Measurements from ENCODE around the gene TPST2.

The TPST2 gene

GRCh38 chr22:26589367-26589844 lies 526 bp downstream of the TPST2 start:
- TF ChIP-seq Cebpa-rat (IDR thresholded peaks at IDR 0.05), result no peak
- Histone ChIP-seq H3K27me3 (no peaks in the 10 kb centered on the region), H3K4me2 (peak overlapping the region; percentile 75 to 99 (median 92)), H3K36me3 (peaks cover 0 to 12% (median 0%) of the 10 kb centered on the region in 11 experiments; a peak in 5 of 22 replicates), H3K27ac (peak overlapping the region; percentile 81 to 91 (median 86)), H3K9me3 (replicated peaks in 1 of 11) (peaks cover 0 to 6% (median 4%) of the 10 kb centered on the region in 11 experiments; a peak in 6 of 22 replicates), H3K4me1 (peaks cover 62 to 70% (median 66%) of the 10 kb centered on the region in 10 experiments), H4K20me1 (peaks cover 10 to 44% (median 34%) of the 10 kb centered on the region in 11 experiments; a peak in 19 of 22 replicates), H3K4me3 (peak overlapping the region; percentile 91 to 99 (median 97)), H3K9ac (peak overlapping the region; percentile 88 to 97 (median 92))

DNA sequence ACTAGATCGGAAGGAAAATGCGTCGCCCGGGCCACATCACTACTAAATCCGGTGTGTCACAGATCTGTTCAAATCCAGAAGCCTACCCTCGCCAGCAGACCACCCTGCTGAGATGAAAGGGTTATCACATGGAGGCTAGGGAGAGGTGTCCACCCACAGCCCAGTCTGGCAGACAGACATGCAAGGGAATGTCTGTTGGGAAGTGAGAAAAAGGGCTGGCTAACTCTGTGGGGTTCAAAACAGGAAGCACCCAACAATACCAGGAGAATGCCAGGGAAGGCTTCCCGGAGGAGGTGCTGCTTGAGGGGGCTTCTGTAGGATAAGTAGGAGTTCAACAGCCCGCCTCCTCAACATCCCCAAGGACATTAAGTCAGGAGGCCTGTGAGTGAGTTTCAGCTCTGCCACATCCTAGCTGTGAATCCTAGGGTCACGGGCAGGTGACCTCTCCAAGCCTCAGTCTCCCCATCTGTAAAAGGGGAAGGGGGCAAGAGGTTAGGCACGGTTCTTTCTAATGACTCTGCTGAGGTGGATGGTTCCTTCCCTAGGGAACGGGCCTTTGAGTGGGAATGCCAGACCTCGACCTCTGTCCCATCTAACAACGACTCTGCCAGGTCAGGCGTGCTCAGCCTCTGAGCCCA lies 1.1 kb downstream of the TPST2 start:
- peak overlapping the region; percentile 81 to 91 (median 86) for H3K27ac ChIP-seq
- peak overlapping the region; percentile 91 to 99 (median 97) for H3K4me3 ChIP-seq
- peaks cover 0 to 15% (median 0%) of the 10 kb centered on the region in 11 experiments; a peak in 8 of 22 replicates for H3K36me3 ChIP-seq
- peaks cover 67 to 76% (median 71%) of the 10 kb centered on the region in 10 experiments for H3K4me1 ChIP-seq
- peaks cover 11 to 49% (median 40%) of the 10 kb centered on the region in 11 experiments; a peak in 19 of 22 replicates for H4K20me1 ChIP-seq
- no peak for TF ChIP-seq Cebpa-rat (IDR thresholded peaks at IDR 0.05)
- no peaks in the 10 kb centered on the region for H3K27me3 ChIP-seq
- peak overlapping the region; percentile 75 to 99 (median 92) for H3K4me2 ChIP-seq
- H3K9ac ChIP-seq, result peak overlapping the region; percentile 88 to 97 (median 92)
- H3K9me3 ChIP-seq (replicated peaks in 1 of 11), result peaks cover 0 to 6% (median 4%) of the 10 kb centered on the region in 11 experiments; a peak in 6 of 22 replicates

GRCh38 chr22:26587991-26588613 lies 1.8 kb downstream of the TPST2 start:
- Histone ChIP-seq H3K27me3 (no peaks in the 10 kb centered on the region), H3K36me3 (peaks cover 0 to 22% (median 5%) of the 10 kb centered on the region in 11 experiments; a peak in 10 of 22 replicates), H3K4me2 (peak overlapping the region; percentile 75 to 99 (median 92)), H3K9me3 (replicated peaks in 1 of 11) (peaks cover 0 to 6% (median 4%) of the 10 kb centered on the region in 11 experiments; a peak in 6 of 22 replicates), H3K9ac (peak overlapping the region in 6 of 11 experiments; percentile 90 to 96 (median 92); a peak in 9 of 22 replicates), H3K4me1 (peaks cover 71 to 81% (median 75%) of the 10 kb centered on the region in 10 experiments), H3K4me3 (peak overlapping the region in 9 of 10 experiments; percentile 91 to 99 (median 97); a peak in 15 of 20 replicates), H4K20me1 (peaks cover 11 to 55% (median 45%) of the 10 kb centered on the region in 11 experiments; a peak in 19 of 22 replicates), H3K27ac (peak overlapping the region in 8 of 11 experiments; percentile 81 to 91 (median 86); a peak in 12 of 22 replicates)
- no peak for TF ChIP-seq Cebpa-rat (IDR thresholded peaks at IDR 0.05)

DNA sequence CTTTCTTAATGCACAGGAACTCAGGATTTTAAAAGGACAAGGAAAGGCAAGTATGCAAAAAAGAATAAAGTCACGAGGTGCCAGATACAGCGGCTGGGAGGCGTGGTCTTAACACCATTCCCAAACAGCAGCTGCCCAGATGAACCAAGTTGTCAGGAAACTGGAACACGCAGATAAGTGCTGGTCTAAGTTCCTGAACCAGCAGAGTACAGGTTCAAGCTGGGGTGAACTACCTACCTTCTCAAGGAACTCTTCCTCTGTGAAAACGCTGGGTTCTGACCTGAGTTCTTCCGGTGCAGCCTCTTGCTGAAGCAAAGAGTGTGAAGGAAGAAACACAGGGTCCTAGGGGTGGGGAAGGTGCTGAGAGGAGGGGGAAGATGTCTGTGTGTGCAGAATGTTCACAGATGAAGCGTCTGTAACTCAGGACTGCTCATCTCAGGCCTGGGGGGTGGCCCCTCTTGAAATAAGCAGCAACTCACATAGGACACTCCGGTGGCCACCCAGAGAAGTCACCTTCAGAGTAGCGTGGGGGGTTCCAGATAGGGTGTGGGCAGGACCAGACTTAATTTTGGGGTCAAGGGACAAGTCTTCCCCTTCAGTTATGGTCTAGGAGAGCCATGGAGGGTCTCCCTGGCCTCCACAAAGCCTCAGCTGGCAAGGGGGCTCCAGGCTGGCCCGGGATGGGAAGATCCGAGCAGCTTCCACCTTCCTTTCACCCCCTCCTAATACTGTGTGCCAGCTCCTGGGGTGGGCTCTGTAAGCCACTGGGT lies 3.2 kb downstream of the TPST2 start:
- Histone ChIP-seq H3K36me3 (peaks cover 11 to 36% (median 18%) of the 10 kb centered on the region in 11 experiments), H3K4me1 (peaks cover 60 to 79% (median 69%) of the 10 kb centered on the region in 10 experiments), H3K27me3 (no peaks in the 10 kb centered on the region), H3K9ac (peak overlapping the region in 8 of 11 experiments; percentile 2 to 61 (median 30); a peak in 10 of 22 replicates), H3K9me3 (replicated peaks in 1 of 11) (peaks cover 0 to 6% (median 4%) of the 10 kb centered on the region in 11 experiments; a peak in 6 of 22 replicates), H3K4me2 (peak overlapping the region; percentile 44 to 97 (median 73)), H3K4me3 (no peak overlapping the region), H4K20me1 (peaks cover 11 to 69% (median 45%) of the 10 kb centered on the region in 11 experiments; a peak in 19 of 22 replicates), H3K27ac (peak overlapping the region in 5 of 11 experiments; percentile 21 to 90 (median 30); a peak in 7 of 22 replicates)
- no peak for TF ChIP-seq Cebpa-rat (IDR thresholded peaks at IDR 0.05)

DNA sequence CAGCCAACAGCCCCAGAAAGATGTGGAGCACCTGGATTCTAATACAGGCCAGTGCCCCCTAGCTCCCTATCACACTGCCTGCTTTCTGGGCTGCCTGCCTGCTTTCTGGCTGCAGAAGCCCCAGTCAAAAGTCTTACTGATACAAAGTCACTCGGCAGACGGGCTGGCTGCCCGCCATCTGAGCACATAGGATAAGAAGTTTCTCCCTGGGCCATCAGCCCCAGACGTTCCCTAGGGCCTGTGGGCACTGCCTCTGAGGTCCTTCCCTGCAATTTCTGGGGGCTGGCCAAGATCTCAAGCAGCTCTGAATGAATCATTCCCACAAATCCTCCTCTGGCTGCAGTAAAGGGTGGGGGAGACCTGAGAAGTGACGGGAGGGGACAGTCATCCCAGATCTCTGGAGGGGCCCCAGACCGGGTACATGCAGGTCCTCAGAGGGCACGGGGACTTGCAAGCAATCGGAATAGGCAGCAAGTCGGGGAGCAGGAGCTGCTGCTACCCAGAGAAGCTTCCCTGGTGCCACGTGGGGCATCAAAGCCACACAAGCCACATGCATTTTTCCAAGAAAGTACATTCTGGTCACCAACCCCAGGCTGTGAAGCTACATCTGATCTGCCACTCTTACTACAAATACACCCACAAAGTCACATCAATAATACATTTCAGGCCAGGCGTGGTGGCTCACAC lies 4.7 kb downstream of the TPST2 start:
- peak overlapping the region in 1 of 10 experiments; percentile 11; a peak in 1 of 20 replicates for H3K4me3 ChIP-seq
- no peaks in the 10 kb centered on the region for H3K27me3 ChIP-seq
- peak overlapping the region in 7 of 11 experiments; percentile 3 to 62 (median 19); a peak in 8 of 22 replicates for H3K27ac ChIP-seq
- TF ChIP-seq Cebpa-rat (IDR thresholded peaks at IDR 0.05), result no peak
- H3K36me3 ChIP-seq, result peaks cover 15 to 47% (median 23%) of the 10 kb centered on the region in 11 experiments
- peaks cover 0 to 6% (median 4%) of the 10 kb centered on the region in 11 experiments; a peak in 6 of 22 replicates for H3K9me3 ChIP-seq (replicated peaks in 1 of 11)
- peaks cover 15 to 84% (median 50%) of the 10 kb centered on the region in 11 experiments; a peak in 19 of 22 replicates for H4K20me1 ChIP-seq
- peak overlapping the region; percentile 57 to 97 (median 75) for H3K4me2 ChIP-seq
- H3K9ac ChIP-seq, result peak overlapping the region; percentile 10 to 66 (median 45); a peak in 20 of 22 replicates
- peaks cover 64 to 84% (median 72%) of the 10 kb centered on the region in 10 experiments for H3K4me1 ChIP-seq

DNA sequence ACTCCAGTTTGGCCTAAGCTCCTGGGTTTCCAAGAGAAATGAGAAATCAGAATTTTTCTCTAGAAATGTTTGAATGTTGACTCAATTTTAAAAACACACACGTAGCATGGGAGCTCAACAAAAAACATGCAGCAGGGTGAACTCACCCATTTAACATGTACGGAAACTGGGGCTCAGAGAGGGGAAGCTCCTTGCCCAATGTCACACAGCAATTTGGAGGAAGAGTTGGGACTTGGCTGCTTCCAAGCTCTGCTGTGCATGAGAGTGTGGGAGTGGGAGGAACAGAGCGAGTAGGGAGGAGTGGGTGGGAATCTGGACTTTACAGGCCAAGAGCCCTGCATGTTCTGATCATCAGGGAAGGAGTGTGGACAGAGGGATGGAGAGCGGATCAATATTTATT lies 5.9 kb downstream of the TPST2 start:
- Histone ChIP-seq H3K27me3 (no peaks in the 10 kb centered on the region), H3K4me2 (peak overlapping the region in 7 of 11 experiments; percentile 57 to 97 (median 80); a peak in 9 of 22 replicates), H4K20me1 (peaks cover 15 to 94% (median 50%) of the 10 kb centered on the region in 11 experiments; a peak in 19 of 22 replicates), H3K36me3 (peaks cover 15 to 47% (median 23%) of the 10 kb centered on the region in 11 experiments), H3K4me1 (peaks cover 75 to 93% (median 81%) of the 10 kb centered on the region in 10 experiments), H3K27ac (peak overlapping the region in 1 of 11 experiments; percentile 10; a peak in 1 of 22 replicates), H3K9ac (no peak overlapping the region), H3K4me3 (no peak overlapping the region), H3K9me3 (replicated peaks in 1 of 11) (peaks cover 0 to 6% (median 4%) of the 10 kb centered on the region in 11 experiments; a peak in 6 of 22 replicates)
- no peak for TF ChIP-seq Cebpa-rat (IDR thresholded peaks at IDR 0.05)

DNA sequence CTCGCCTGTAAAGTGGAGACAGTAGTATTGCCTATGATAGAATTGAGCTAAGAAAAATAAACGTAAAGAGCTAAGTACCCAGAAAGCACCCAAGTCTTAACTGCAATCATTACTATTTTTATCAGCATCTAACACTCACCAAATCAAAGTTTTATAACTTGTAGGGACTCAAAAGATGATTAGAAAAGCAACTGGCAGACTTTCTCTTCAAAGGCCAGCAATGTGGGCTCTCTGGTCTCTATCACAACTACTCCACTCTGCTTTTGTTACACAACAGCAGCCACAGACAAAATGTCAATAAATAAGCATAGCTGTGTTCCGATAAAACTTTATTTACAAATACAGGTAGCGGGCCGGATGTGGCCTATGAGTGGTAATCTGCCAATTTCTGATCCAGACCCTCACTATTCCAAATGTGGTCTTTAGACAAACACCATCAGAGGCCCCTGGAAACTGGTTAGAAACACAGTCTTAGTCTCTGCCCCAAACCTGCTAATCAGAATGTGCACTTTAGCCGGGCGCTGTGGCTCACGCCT lies 8.2 kb downstream of the TPST2 start:
- Histone ChIP-seq H3K36me3 (peaks cover 15 to 52% (median 23%) of the 10 kb centered on the region in 11 experiments), H3K4me3 (no peak overlapping the region), H3K4me2 (peak overlapping the region in 5 of 11 experiments; percentile 81 to 95 (median 85); a peak in 4 of 22 replicates), H3K4me1 (peaks cover 78 to 99% (median 87%) of the 10 kb centered on the region in 10 experiments), H4K20me1 (peaks cover 9 to 99% (median 38%) of the 10 kb centered on the region in 11 experiments; a peak in 19 of 22 replicates), H3K27ac (peak overlapping the region in 4 of 11 experiments; percentile 7 to 89 (median 42); a peak in 1 of 22 replicates), H3K9me3 (replicated peaks in 1 of 11) (no peaks in the 10 kb centered on the region), H3K9ac (no peak overlapping the region), H3K27me3 (no peaks in the 10 kb centered on the region)
- TF ChIP-seq Cebpa-rat (IDR thresholded peaks at IDR 0.05), result no peak

Measured in BLaER1 treated with 17β-estradiol and CSF1 and Interleukin-3, amounts not matched to agents 10 nM and 100 nM (cell line).